Measurements from ENCODE around the gene PTMA.
"Not testable (repeated sequence)": the region's sequence is repeated elsewhere in the genome, so short reads cannot be mapped to it uniquely, and the experiment has no call there.

Gene PTMA

GRCh38 chr2:231716666-231717280 lies 8.4 kb downstream of the PTMA start:
- DNase-seq (ENCODE audit: low read depth): no peak

DNA sequence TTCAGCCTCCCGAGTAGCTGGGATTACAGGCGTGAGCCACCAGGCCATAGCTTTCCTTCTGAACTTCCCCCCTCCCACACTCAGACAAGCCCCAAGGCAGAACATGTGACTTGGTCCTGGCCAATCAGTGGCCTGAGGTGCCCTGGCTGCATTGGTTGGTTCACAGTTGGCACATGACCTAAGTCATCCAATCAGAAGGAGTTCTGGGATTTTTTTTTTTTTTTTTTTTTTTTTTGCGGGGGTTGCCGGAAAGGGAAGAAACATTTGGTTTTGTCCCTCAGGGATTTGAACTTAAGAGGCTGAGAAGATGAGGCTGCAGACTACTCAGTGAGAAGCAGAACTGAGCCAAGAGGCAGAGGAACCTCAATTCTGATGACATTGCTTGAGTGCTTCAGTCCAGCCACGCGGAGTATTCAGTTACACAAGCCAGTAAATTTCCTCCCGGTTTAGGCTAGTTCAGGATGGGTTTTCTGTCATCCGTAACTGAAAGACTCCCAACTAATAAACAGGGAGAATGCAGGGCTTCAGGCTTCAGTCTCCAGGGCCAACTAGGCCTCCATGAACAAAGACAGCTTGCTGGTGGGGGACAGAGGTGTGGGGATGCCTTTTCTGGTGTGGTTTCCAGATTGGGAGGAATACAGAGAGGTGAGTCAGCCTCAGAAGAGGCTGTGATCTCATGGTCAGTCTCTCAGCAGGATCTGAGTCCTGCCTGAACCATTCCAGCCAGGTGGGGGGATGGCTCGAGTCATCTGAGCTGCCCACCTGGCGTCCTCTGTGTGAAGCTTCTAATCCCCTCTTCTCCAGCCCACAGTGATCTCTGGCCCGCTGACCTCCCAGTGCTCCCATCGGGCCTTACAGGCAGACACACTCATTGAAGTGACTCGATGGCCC lies 9.2 kb downstream of the PTMA start:
- DNase-seq (ENCODE audit: low read depth): no peak

- no peak for DNase-seq (ENCODE audit: low read depth)
Measured at GRCh38 chr2:231718799-231719198, 10.5 kb downstream of the PTMA start.

GRCh38 chr2:231720292-231720986 lies 12.1 kb downstream of the PTMA start:
- no peak for DNase-seq (ENCODE audit: low read depth)

DNA sequence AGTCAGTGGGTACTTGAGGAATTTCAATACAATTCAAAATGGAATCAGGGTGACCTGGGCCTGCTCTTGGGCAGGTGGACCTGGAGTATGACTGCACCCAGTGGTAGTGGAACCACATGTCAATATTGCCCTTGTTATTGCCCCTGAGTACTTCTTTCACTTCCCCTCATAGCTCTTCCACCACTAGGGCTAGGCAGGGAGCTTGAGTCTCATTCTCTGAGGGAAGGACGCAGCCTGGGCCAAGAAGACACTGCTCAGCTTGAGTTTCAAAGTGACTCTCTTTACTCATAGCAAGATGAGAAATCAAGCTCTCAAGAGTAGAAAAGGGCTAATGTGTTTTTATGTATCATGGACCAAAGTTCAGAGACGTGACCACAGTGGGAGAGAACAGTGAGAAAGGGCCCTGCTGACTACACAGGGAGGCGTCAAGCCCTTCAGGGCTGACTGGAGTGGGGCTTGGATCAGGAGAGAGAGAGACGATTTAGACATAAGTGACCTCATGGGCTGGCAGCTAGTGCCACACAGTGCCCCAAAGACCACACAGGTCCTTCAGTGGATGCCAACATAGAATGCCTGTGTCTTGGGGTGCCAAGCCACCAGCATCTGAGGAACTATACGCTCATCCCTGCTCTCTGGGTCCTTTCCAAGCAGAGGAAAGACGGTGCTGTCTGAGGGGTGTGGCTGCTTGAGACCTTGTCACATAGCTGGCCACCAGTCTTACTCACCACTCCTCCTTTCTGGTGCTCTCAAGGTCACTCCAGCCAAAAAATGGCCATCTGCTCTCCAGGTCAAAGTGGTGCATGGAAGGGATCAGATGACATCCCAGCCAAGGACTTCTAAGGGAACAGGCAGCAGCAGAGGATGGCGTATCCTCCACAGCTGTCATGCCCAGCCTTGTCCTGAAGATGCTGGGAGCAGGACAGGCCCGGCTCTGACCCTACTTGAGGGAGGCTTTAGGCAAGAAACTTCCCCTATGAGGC lies 13.0 kb downstream of the PTMA start:
- no peak for DNase-seq (ENCODE audit: low read depth)

DNA sequence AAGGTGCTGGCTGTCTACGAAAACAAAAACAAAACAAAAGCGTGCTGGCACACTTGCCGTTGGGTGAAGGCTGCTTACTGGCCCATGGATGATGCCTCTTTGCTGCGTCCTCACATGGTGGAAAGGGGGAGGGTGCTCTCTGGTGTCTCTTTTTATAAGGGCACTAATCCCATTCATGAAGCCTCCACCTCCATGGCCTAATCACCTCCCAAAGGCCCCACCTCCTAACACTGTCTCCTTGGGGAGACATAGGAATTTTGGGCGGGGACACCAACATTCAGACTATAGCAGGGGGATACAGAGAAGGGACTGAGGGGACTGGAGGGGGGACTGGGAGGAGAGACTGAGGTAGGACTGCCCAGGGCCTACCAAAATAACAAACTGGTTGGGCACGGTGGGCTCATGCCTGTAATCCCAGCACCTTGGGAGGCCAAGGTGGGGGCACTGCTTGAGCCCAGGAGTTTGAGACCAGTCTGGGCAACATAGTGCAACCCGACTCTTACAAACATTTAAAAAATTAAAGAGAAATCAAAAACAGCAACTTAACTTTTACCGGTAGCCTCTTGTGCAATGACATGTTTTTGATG lies 14.5 kb downstream of the PTMA start:
- no peak for DNase-seq (ENCODE audit: low read depth)

- no peak for DNase-seq (ENCODE audit: low read depth)
Measured at GRCh38 chr2:231725476-231725875, 17.2 kb downstream of the PTMA start.

DNA sequence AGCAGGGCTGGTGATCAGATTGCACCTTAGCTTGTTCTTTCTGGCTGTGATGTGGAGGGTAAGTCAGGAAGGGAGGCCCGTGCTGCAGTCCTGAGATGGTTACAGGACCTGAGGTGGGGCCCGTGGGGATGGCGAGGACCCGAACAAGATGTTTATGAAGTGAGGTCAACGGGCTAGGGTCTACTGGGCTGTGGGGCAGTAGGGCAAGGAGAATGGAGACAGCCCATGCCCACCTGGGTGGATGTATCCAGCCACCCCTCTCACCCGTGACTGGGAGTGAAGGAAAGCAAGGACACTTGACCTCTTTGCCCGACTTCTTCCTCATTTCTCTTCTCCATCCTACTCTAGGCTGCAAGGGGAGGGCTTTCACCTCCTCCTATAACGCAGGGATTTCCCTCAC lies 18.0 kb downstream of the PTMA start:
- DNase-seq (ENCODE audit: low read depth): no peak

DNA sequence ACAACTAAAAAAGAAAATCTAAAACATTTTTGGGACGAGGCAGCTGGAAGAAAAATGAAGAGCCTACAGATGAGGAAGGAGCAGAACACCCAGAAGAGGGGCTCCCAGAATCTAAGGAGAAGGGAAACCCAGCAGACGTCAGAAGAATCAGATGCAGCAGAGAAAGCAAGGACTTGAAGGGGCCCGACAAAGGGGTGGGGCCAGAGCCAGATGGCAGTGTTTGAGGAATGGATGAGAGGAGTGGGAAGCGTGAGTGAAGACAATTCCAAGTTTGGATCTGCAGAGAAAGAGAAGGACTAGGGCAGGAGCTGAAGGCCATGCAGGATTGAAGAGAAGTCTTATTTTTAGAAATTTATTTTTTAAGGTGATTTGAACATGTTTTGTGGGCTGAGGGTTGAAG lies 19.3 kb downstream of the PTMA start:
- DNase-seq (ENCODE audit: low read depth): no peak

DNA sequence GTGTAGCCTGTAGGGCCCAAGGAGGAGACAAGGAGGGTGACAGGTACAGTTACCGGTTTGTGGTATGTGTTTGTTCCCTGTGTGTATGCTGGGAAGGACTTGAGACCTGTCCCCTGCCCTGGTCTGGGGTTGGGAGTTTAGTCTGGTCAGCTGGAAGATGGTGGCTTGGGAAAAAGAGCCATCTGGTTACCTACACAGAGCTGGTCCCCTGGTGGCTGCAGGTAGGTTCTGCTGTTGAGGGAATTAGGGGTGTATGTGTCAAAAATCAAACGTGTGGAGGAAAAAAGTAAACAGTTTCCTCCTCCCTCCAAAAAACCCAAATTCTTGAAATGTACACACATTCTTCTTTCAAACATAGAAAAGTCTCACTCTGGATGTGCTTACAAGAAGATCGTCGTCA lies 24.3 kb downstream of the PTMA start:
- no peak for DNase-seq (ENCODE audit: low read depth)

DNA sequence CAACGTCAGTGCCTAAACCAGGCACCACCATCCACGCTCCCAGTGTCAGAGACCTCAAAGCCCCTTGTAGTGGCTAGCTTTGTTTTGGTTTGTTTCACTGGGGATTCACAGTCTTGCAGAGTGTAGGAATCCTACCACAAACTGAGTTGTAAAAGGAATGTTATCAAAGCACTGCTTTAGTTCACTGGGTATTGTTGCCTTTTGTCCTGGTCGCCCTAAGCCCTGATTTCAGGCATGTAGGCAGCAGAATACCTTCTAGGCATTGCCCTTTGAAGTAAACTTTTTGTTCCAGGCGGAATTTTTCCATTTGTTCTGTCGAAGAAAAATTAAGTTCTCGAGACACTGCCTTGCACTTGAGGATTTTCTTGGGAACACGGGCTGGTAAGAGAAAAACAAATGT lies 29.4 kb downstream of the PTMA start:
- DNase-seq (ENCODE audit: low read depth): no peak

DNA sequence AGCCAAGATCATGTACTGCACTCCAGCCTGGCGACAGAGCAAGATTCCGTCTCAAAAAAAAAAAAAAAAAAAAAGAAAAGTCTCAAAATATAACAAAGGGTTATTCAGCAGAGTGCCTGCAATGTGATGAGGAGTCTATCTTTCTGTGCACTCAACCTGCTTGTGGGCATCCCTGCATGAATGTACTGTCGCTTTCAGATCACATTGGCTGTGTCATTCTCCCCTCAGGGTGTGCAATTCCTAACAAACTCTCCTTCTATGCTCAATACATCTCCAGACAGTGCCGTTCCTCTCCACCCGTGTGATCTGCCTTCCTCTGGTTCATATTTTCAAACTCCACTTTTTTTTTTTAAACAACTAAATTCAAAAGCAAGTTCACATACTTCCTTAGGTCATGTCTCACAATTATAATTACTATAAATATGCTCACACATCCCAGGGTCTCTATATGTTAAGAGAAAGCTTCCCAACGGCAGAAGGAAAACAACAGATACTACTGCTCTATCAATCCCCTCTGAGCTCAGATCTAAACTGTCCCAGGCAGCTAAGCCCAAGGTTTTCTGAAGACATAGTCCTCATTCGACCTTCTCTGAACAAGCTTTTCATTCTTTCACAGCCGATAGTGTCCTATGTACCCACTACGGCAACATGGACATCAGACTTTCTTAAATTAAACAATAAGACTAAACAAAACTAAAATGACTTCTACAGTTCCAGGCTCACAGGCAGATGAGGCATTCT lies 35.2 kb downstream of the PTMA start:
- no peak for DNase-seq (ENCODE audit: low read depth)

- no peak for DNase-seq (ENCODE audit: low read depth)
Measured at GRCh38 chr2:231745303-231746038, 37.1 kb downstream of the PTMA start.

DNA sequence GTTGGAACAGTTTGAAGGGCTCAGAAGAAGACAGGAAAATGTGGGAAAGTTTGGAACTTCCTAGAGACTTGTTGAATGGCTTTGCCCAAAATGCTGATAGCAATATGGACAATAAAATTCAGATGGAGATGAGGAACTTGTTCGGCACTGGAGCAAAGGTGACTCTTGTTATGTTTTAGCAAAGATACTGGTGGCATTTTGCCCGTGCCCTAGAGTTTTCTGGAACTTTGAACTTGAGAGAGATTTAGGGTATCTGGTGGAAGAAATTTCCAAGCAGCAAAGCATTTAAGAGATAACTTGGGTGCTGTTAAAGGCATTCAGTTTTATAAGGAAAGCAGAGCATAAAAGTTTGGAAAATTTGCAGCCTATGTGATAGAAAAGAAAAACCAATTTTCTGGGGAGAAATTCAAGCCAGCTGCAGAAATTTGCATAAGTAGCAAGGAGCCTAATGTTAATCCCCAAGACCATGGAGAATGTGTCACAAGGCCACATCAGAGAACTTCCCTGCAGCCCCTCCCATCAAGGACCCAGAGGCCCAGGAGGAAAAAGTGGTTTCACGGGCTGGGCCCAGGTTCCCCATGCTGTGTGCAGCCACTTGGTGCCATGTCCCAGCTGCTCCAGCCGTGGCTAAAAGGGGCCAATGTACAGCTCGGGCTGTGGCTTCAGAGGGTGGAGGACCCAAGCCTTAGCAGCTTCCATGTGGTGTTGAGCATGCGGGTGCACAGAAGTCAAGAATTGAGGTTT lies 40.0 kb downstream of the PTMA start:
- DNase-seq (ENCODE audit: low read depth): not testable (repeated sequence)

GRCh38 chr2:231749016-231749415 lies 40.7 kb downstream of the PTMA start:
- DNase-seq (ENCODE audit: low read depth): not testable (repeated sequence)

DNA sequence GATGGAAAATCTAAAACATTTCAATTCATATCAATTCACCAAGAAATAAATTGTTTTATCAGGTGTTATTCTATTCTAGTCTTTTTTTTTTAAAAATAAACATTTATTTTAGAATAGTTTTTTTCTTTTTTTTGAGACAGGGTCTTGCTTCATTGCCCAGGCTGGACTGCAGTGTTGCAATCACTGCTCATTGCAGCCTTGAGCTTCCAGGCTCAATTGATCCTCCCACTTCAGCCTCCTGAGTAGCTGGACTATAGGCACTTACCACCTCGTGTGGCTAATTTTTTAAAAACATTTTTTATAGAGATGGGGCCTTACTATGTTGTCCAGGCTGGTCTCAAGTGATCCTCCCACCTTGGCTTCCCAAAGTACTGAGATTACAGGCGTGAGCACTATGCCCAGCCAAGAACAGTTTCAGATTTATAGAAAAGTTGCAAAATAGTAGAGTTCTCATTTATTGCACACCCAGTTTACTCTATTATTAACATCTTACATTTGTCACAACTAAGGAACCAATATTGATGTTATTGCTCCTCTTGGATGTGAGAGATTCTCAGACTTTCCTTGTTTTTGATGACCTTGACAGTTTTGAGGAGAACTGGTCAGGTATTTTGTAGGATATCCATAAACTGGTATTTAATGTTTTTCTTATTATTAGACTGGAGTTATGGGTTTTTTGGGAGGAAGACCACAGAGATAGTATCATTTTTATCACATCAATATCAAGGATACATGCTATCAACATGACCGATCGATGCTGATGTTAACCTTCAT lies 42.9 kb downstream of the PTMA start:
- no peak for DNase-seq (ENCODE audit: low read depth)

GRCh38 chr2:231752061-231752460 lies 43.7 kb downstream of the PTMA start:
- no peak for DNase-seq (ENCODE audit: low read depth)

DNA sequence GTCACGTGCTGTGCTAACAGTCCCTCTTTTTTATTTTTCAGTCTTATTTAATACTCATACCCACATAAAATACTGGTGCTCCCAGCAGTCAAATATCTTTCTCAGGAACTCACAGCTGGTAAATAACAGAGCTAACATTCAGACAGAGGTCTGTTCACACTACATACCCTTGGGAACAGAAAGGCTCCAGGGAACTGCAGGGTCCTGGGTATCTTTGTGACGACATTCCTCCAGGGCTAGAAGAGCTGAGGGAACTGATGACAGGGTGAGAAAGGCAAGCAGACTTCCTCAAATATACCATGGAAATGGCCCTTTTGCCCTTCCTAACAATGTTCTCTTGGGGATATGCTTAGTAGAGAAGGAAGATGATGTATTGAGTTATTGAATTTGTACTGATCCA lies 53.4 kb downstream of the PTMA start:
- no peak for DNase-seq (ENCODE audit: low read depth)

All from activated gamma-delta T cell treated with anti-CD3 and anti-CD28 coated beads, Interleukin-2, amount 50 U/mL, for 16 hours (primary cell).